Rectal smooth muscle tissue (tissue), 1 donor: Measurements from ENCODE around the gene CAMKK2.

Experiments used
- H3K27ac ChIP-seq: one replicate; pipeline ENCODE4 v1.7.0; 2013; ENCODE audit warnings: low read depth, low read length, inconsistent platforms
- H3K27me3 ChIP-seq: one replicate; pipeline ENCODE4 v1.7.0; 2013; ENCODE audit warnings: low read length; ENCODE audit not compliant: control insufficient read depth, insufficient read depth
- H3K36me3 ChIP-seq: one replicate; pipeline ENCODE4 v1.7.0; 2013; ENCODE audit warnings: low read length; ENCODE audit not compliant: control insufficient read depth, insufficient read depth
- H3K4me1 ChIP-seq: one replicate; pipeline ENCODE4 v1.7.0; 2013; ENCODE audit warnings: low read length; ENCODE audit not compliant: control insufficient read depth, insufficient read depth
- H3K4me3 ChIP-seq: one replicate; pipeline ENCODE4 v1.7.0; 2013; ENCODE audit warnings: low read length
- H3K9ac ChIP-seq: one replicate; pipeline ENCODE4 v1.7.0; 2013; ENCODE audit warnings: low read length

Gene CAMKK2

GRCh38 chr12:121223292-121224285 lies 72.9 kb downstream of the CAMKK2 start:
- Histone ChIP-seq H3K4me1 (no peaks in the 10 kb centered on the region), H3K4me3 (no peak overlapping the region), H3K27me3 (no peaks in the 10 kb centered on the region), H3K9ac (no peak overlapping the region), H3K27ac (no peak overlapping the region), H3K36me3 (peaks cover 2% of the 10 kb centered on the region)

- Histone ChIP-seq H3K4me3 (peak overlapping the region; percentile 8), H3K36me3 (no peaks in the 10 kb centered on the region), H3K4me1 (no peaks in the 10 kb centered on the region), H3K27ac (no peak overlapping the region), H3K27me3 (no peaks in the 10 kb centered on the region), H3K9ac (no peak overlapping the region)
Observed at GRCh38 chr12:121222847-121223246, 73.7 kb downstream of the CAMKK2 start.

- Histone ChIP-seq H3K4me1 (no peaks in the 10 kb centered on the region), H3K36me3 (peaks cover 4% of the 10 kb centered on the region)
Observed at GRCh38 chr12:121219353-121219986, 77.0 kb downstream of the CAMKK2 start.

GRCh38 chr12:121218588-121219352 lies 77.7 kb downstream of the CAMKK2 start:
- Histone ChIP-seq H3K27ac (no peak overlapping the region), H3K4me1 (no peaks in the 10 kb centered on the region), H3K4me3 (no peak overlapping the region), H3K9ac (no peak overlapping the region), H3K27me3 (no peaks in the 10 kb centered on the region), H3K36me3 (peaks cover 7% of the 10 kb centered on the region)

More at GRCh38 chr12:121219353-121219986, 77.0 kb downstream of the CAMKK2 start:
- H3K4me3 ChIP-seq, result no peak overlapping the region
- no peak overlapping the region for H3K9ac ChIP-seq
- no peaks in the 10 kb centered on the region for H3K27me3 ChIP-seq
- no peak overlapping the region for H3K27ac ChIP-seq

- no peak overlapping the region for H3K4me3 ChIP-seq
- H3K27me3 ChIP-seq, result no peaks in the 10 kb centered on the region
- H3K4me1 ChIP-seq, result no peaks in the 10 kb centered on the region
- H3K36me3 ChIP-seq, result peaks cover 7% of the 10 kb centered on the region
- no peak overlapping the region for H3K27ac ChIP-seq
- no peak overlapping the region for H3K9ac ChIP-seq
Observed at GRCh38 chr12:121217761-121218160, 78.7 kb downstream of the CAMKK2 start.

- Histone ChIP-seq H3K4me3 (no peak overlapping the region), H3K36me3 (peaks cover 7% of the 10 kb centered on the region), H3K9ac (no peak overlapping the region), H3K27me3 (no peaks in the 10 kb centered on the region), H3K4me1 (no peaks in the 10 kb centered on the region), H3K27ac (no peak overlapping the region)
Observed at GRCh38 chr12:121217063-121217462, 79.4 kb downstream of the CAMKK2 start.

- Histone ChIP-seq H3K36me3 (peaks cover 7% of the 10 kb centered on the region), H3K27me3 (no peaks in the 10 kb centered on the region), H3K9ac (no peak overlapping the region), H3K27ac (no peak overlapping the region), H3K4me3 (no peak overlapping the region), H3K4me1 (no peaks in the 10 kb centered on the region)
Observed at GRCh38 chr12:121216102-121216501, 80.4 kb downstream of the CAMKK2 start.

- H3K36me3 ChIP-seq, result peaks cover 7% of the 10 kb centered on the region
- H3K27ac ChIP-seq, result no peak overlapping the region
- no peak overlapping the region for H3K4me3 ChIP-seq
- H3K4me1 ChIP-seq, result peaks cover 5% of the 10 kb centered on the region
- no peaks in the 10 kb centered on the region for H3K27me3 ChIP-seq
- no peak overlapping the region for H3K9ac ChIP-seq
Observed at GRCh38 chr12:121214855-121215745, 81.4 kb downstream of the CAMKK2 start.

GRCh38 chr12:121214166-121214777 lies 82.2 kb downstream of the CAMKK2 start:
- H3K9ac ChIP-seq, result no peak overlapping the region
- H3K4me1 ChIP-seq, result peaks cover 5% of the 10 kb centered on the region

GRCh38 chr12:121212875-121213274 lies 83.6 kb downstream of the CAMKK2 start:
- Histone ChIP-seq H3K27ac (no peak overlapping the region), H3K27me3 (no peaks in the 10 kb centered on the region), H3K9ac (no peak overlapping the region), H3K4me3 (no peak overlapping the region), H3K36me3 (peaks cover 7% of the 10 kb centered on the region), H3K4me1 (peaks cover 5% of the 10 kb centered on the region)

More at GRCh38 chr12:121214166-121214777, 82.2 kb downstream of the CAMKK2 start:
- H3K27me3 ChIP-seq, result no peaks in the 10 kb centered on the region
- H3K36me3 ChIP-seq, result peaks cover 7% of the 10 kb centered on the region
- no peak overlapping the region for H3K27ac ChIP-seq
- no peak overlapping the region for H3K4me3 ChIP-seq
